K562 (cell line): ENCODE data around the gene VPREB3. TPM values are rescaled to one million over a fixed set of nuclear protein-coding genes. Genes with fewer than 3 reads are reported as not detected.

Experiments used
- ARID2 ChIP-seq: fragments of 450-650 bp; IDR thresholded peaks from 2 replicates; pipeline ENCODE4 v1.6.1; 2017; ENCODE audit warnings: antibody characterized with exemption, mild to moderate bottlenecking
- E2F5 ChIP-seq: sonication (generic); formaldehyde crosslinking; IDR thresholded peaks from 2 replicates; pipeline ENCODE4 v1.8.0; 2022; ENCODE audit warnings: mild to moderate bottlenecking, missing genetic modification reagents
- E2F8 ChIP-seq: fragments of 450-650 bp; IDR thresholded peaks from 2 replicates; pipeline ENCODE4 v1.7.1; 2018; ENCODE audit warnings: mild to moderate bottlenecking, low read depth; ENCODE audit not compliant: partially characterized antibody
- EGR1 ChIP-seq: fragments of 450-650 bp; conservative IDR thresholded peaks from 2 replicates; pipeline ENCODE4 v1.6.1; 2017; ENCODE audit warnings: mild to moderate bottlenecking
- FOXA3 ChIP-seq, 2 experiments: fragments of 450-650 bp in 1 of 2; sonication (generic) in 1 of 2; formaldehyde crosslinking; IDR thresholded peaks in 1 of 2; conservative IDR thresholded peaks in 1 of 2; 2 replicates each; pipeline versions ENCODE4 v1.4.0 to v1.8.0; 2020 to 2022; ENCODE audit warnings: mild to moderate bottlenecking in 2 of 2, missing genetic modification reagents in 1 of 2
- HCFC1 ChIP-seq: IDR thresholded peaks from 2 replicates; pipeline ENCODE4 v1.6.1; 2012; ENCODE audit warnings: low read depth, low read length, improper control_type of control experiment
- HOXB6 ChIP-seq: fragments of 250-450 bp; sonication (Bioruptor Pico); IDR thresholded peaks from 2 replicates; pipeline ENCODE4 v1.5.1; 2022; ENCODE audit warnings: mild to moderate bottlenecking, borderline replicate concordance
- IRF9 ChIP-seq: fragments of 450-650 bp; IDR thresholded peaks from 2 replicates; pipeline ENCODE4 v1.6.1; 2016; ENCODE audit warnings: missing biosample characterization, missing genetic modification characterization
- NCOA1 ChIP-seq: fragments of 450-650 bp; IDR thresholded peaks from 2 replicates; pipeline ENCODE4 v1.6.1; 2016; ENCODE audit warnings: low read depth
- PBX2 ChIP-seq, 2 experiments: IDR thresholded peaks in 1 of 2; conservative IDR thresholded peaks in 1 of 2; 2 replicates each; pipeline ENCODE4 v1.6.1; 2016; ENCODE audit warnings: low read depth in 2 of 2, mild to moderate bottlenecking in 1 of 2, missing compliant biosample characterization in 1 of 2, missing genetic modification characterization in 1 of 2, moderate library complexity in 1 of 2
- PCBP2 ChIP-seq: fragments of 200-400 bp; formaldehyde crosslinking; IDR thresholded peaks from 2 replicates; pipeline ENCODE4 v1.6.1; 2018; ENCODE audit warnings: low read length, low read depth, mild to moderate bottlenecking, moderate library complexity; ENCODE audit not compliant: poor library complexity, severe bottlenecking
- RBM15 ChIP-seq: fragments of 200-400 bp; formaldehyde crosslinking; IDR thresholded peaks from 2 replicates; pipeline ENCODE4 v1.6.1; 2018; ENCODE audit warnings: mild to moderate bottlenecking, low read length, moderate library complexity; ENCODE audit not compliant: insufficient read depth
- SMC3 ChIP-seq: conservative IDR thresholded peaks from 2 replicates; pipeline ENCODE4 v1.6.1; 2011; ENCODE audit warnings: low read depth, low read length, improper control_type of control experiment; ENCODE audit not compliant: insufficient read depth
- YBX1 ChIP-seq: fragments of 450-650 bp; IDR thresholded peaks from 2 replicates; pipeline ENCODE4 v1.7.1; 2016; ENCODE audit warnings: mild to moderate bottlenecking
- ZNF12 ChIP-seq: sonication (generic); formaldehyde crosslinking; IDR thresholded peaks from 2 replicates; pipeline ENCODE4 v1.4.0; 2020; ENCODE audit warnings: mild to moderate bottlenecking, missing genetic modification reagents
- ZNF76 ChIP-seq: fragments of 250-450 bp; sonication (Bioruptor Pico); IDR thresholded peaks from 2 replicates; pipeline ENCODE4 v1.4.0; 2020; ENCODE audit warnings: mild to moderate bottlenecking, moderate library complexity, borderline replicate concordance
- polyA plus RNA-seq, 8 experiments: library from polyadenylated mRNA; depleted of rRNA in 4 of 8; stranded (reverse) in 5 of 8; unstranded in 3 of 8; fragments of >200 nt; fragmentation: Nextera tagmentation in 2 of 8; fragmentation: Illumina TruSeq in 1 of 8; extraction: Ambion mirVana in 2 of 8; extraction: Trizol in 1 of 8; gene quantifications; 2 replicates each; pipeline versions ENCODE4 v1.2.1 to v1.2.3, GENCODE V29; 2011 to 2014; ENCODE audit warnings: inconsistent platforms in 1 of 8, missing spikeins in 1 of 8
- total RNA-seq, 7 experiments: library from RNA; depleted of rRNA in 6 of 7; stranded (reverse); fragments of >200 nt in 6 of 7; fragmentation: Illumina TruSeq in 2 of 7; extraction: Trizol in 2 of 7; gene quantifications; 2 replicates each; pipeline versions ENCODE4 v1.2.1 to v1.2.3, GENCODE V29; 2011 to 2021; ENCODE audit warnings: low replicate concordance in 1 of 7

VPREB3 gene
- total and polyA plus RNA-seq, 9 of the 15 experiments (the other 6 are each of a cell fraction or from before 2014, with no cell fraction given) = 0.14 to 0.71 (median 0.20) TPM; not detected in 6

- TF ChIP-seq NCOA1 (0 out of 2 replicates have a peak, but pooled peaks have one; percentile 6), ZNF12 (CRISPR knock-in tag) (0 out of 2 replicates have a peak, but pooled peaks have one; percentile 70), FOXA3 (CRISPR knock-in tag; conservative IDR thresholded peaks at IDR 0.05 in 1 of 2, IDR thresholded peaks at IDR 0.05 in 1 of 2) (peak in 1 of 2 experiments; percentile 55; a peak in 1 of 4 replicates), PBX2 (CRISPR knock-in tag; IDR thresholded peaks at IDR 0.05; ENCODE audit: low read depth) (no peak), PBX2 (tag; conservative IDR thresholded peaks at IDR 0.05; ENCODE audit: low read depth) (no peak), E2F5 (CRISPR knock-in tag) (peak; percentile 25; the same call in 1 of the 2 replicates), E2F8 (no peak), SMC3 (peak; percentile 38; the same call in 1 of the 2 replicates), HCFC1 (peak; percentile 25; the same call in 1 of the 2 replicates), PCBP2 (no peak), ZNF76 (CRISPR knock-in tag) (no peak), EGR1 (peak; percentile 53), ARID2 (no peak), RBM15 (no peak), YBX1 (no peak), IRF9 (tag) (no peak), HOXB6 (no peak)
These were observed 13.7 kb upstream of the VPREB3 start, which contains the start of gene CHCHD10 (continued) for GRCh38 chr22:23767673-23768548.
